D341Med (cell line): Measurements from ENCODE around the gene ERCC2.

Source experiments
- DNase-seq: peaks from one replicate; pipeline ENCODE4 v3.0.0; 2012; ENCODE audit warnings: low spot score

ERCC2 gene

GRCh38 chr19:45303269-45304060 is 66.9 kb downstream of the ERCC2 start:
- DNase-seq = no peak

- no peak for DNase-seq
These were observed 68.0 kb downstream of the ERCC2 start for GRCh38 chr19:45302416-45302815.
